ENCODE data around the gene PDE1C.
"Not testable (repeated sequence)": the region's sequence is repeated elsewhere in the genome, so short reads cannot be mapped to it uniquely, and the experiment has no call there.

PDE1C gene
- total RNA-seq, result 0 reads per million in 3 experiments

GRCh38 chr7:32070406-32071360, at the start of gene PDE1C:
Gene PDE1C (minus strand): TSS chr7:32070407.
- no peak for DNase-seq

DNA sequence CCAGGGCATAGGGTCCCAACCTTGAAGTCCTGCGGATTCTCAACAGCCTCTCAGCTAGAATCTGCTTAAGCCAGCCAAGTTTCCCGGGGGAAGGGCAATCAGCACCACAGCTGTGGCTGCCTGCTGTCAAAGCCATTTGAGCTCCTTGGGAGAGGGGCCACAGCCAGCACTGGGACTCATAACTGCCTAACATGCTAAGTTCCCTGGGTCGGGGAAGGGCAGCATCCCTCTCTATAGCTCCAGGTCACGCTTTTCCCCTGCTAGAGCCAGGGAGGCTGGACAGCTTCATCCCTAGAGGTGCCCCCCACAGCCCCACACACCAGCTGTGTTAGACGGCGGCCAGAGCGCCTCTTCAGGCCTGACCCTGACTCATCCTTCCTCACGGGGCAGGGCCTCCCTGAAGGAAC, 49.6 kb upstream of the PDE1C start:
- no peak for DNase-seq

DNA sequence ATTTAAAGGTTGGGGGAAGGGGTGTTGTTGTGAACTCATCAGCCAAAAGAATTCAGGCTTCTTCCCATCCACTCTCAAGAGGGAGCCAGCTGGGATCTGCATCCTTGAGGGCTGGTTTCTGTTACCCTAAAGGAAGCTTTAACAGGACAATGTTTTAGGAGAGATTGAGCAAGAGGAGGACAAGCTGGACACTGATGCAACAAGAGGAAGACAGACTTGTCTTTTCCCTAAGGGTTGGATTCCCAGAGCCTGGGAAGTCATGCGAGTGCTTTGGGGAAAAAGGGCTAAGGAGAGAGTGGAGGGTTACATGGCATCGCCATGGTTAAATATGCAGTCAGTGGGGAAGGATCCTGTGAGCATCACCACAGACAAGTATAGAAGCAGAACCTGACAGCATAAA, 47.6 kb upstream of the PDE1C start:
- no peak for DNase-seq

DNA sequence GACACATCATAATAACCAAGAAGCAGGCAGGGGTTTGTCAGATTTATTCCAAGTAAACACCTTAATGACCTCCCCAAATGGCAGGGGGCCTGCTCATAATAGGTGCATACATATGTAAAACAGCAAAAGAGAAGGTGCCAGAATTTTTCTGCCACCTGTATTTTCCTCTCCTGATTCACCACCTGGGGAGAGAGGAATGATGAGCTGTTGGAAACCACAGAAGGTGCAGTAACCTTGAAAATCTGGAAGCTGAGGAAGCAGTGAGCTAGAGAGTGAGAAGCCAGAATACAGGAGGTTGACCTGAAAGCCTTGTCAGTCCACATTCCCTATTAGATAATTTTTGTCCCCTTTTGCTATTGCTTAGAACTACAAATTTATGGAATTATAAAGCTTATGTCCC, 46.2 kb upstream of the PDE1C start:
- DNase-seq, result no peak

DNA sequence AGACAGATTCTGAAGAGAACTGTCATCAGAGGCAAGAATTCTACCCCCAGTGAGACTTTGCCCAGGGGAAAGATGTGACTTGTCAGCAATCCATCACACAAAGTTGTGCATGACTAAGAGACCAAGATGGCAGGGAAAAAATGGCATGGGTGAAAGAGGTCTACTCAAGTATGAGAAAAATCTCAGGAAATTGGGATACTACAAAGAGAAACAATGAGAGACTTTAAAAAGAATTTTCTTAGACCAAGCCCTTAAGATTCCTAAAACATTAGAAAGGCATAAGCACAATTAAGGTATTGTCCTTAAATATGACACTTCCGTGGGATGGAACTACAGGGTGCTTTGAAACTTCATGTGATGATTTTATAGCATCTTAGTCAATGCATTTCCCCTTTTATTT, 45.6 kb upstream of the PDE1C start:
- no peak for DNase-seq

DNA sequence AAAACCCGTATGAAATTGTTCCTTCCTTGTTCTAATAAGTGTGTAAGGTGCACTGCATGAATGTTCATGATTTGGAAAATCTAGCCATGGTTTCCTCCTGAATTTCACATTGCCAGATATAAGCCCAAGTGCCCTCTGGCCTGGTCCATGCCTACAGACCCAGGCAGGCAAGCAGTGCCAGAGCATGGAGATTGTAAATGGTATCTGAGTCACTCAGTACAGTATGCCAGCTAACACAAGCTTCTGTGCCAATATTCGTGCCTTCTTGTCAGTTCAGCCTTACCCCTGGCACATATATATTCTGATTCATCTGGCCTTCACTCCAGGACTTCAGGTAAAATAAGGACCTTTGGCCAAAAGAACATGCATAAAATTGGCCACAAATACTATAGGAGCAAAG, 38.4 kb upstream of the PDE1C start:
- DNase-seq, result no peak

DNA sequence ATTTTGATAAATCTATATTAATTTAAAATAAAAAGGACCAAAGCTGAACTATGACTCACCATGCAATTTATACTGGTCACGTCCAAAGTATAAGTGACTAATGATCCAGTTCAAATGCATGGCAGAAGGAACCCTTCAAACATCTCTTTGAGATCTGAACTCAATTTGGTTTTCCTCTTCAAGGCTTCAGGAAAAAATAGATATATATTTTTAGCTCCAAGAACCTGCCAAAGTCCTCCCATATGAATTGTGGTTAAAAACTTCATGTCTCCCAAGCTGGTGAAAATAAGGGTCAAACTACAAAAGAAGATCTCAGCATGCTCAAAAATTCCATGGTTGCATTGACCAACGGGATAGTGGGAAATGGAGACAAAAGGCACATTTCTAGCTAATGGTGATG, 34.6 kb upstream of the PDE1C start:
- DNase-seq, result no peak

DNA sequence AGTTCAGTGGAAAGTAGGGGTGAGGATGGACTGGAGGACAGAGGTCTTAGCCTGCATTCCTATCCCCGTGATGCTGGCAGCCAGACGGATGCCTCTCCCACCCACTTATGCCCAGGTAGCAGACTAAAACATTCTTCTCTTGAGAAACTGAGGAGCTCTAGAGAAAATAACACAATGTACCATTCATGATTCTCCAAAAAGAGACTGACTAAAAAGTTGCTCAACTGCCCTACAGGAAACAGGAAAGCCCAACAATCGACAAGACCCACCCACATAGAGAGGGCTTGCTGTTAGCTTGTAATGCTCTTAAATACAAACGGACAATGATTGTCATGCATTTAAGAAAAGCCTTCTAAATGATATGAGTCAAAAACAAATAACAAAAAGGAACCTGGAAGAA, 33.2 kb upstream of the PDE1C start:
- DNase-seq, result no peak

- DNase-seq, result no peak
Measured at GRCh38 chr7:32102432-32102873, 32.2 kb upstream of the PDE1C start.

- no peak for DNase-seq
Measured at GRCh38 chr7:32100407-32100907, 30.2 kb upstream of the PDE1C start.

DNA sequence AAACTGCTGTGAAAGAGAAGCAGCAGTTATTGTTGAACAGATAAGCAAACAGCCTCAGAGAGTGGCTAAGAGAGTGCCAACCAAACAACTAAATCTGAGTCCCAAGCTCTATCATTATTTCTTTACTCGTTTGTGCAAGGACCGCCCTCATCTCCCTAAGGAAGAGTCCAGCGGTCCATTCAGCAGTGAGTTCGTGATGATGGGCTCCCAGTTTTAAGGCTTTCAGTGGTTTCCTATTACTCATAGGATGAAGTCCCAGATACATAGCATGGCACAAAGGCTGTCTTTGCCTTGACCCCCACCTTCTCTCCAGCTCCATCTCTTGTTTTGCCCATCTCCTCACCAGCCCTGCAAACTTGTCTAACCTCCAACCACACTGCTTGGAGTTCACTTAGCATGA, 24.3 kb upstream of the PDE1C start:
- no peak for DNase-seq

GRCh38 chr7:32093415-32094408, 23.5 kb upstream of the PDE1C start:
- no peak for DNase-seq

DNA sequence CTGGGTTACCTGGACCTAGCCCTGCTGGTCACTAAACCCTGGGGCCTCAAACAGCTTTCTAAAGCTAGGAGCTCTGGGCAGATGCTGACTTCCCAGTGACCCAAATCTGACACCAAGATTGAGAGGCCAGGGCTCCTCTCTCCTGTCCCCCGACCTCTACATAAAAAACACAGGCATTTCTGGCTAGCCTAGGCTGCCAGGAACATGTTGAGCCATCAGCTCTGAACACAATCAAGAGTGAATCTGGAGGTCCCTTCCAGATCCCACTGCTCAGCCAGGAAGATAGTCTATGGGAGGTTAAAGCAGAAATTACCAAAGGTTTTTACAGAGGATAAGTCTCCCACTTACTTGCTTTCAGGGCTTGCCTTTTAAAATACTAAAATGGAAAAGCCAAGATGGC, 22.1 kb upstream of the PDE1C start:
- DNase-seq, result no peak

GRCh38 chr7:32091608-32092210, 21.5 kb upstream of the PDE1C start:
- DNase-seq, result no peak

DNA sequence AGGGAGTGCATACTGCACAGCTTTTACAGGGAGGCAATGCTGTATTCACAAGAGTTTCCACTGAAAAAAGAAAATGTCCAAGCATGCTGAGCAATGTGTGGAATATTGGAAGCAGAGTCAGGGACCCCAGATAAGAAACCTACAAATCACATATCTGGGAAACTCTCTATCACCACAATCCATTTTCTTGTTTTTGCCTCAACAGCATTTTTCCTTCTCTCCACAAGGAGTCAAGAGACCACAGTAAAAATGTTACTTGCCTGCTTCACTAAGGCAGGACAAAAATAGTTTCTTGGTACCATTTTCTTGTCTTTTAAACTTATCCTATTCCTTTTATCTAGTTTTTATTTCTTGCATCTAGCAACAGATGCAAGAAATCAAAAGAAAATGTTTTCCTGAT, 19.5 kb upstream of the PDE1C start:
- DNase-seq, result no peak

GRCh38 chr7:32089256-32089655, 19.0 kb upstream of the PDE1C start:
- no peak for DNase-seq

GRCh38 chr7:32088451-32088881, 18.3 kb upstream of the PDE1C start:
- DNase-seq, result no peak

- no peak for DNase-seq
Measured at GRCh38 chr7:32079510-32079909, 9.3 kb upstream of the PDE1C start.

- no peak for DNase-seq
Measured at GRCh38 chr7:32078824-32079223, 8.6 kb upstream of the PDE1C start.

DNA sequence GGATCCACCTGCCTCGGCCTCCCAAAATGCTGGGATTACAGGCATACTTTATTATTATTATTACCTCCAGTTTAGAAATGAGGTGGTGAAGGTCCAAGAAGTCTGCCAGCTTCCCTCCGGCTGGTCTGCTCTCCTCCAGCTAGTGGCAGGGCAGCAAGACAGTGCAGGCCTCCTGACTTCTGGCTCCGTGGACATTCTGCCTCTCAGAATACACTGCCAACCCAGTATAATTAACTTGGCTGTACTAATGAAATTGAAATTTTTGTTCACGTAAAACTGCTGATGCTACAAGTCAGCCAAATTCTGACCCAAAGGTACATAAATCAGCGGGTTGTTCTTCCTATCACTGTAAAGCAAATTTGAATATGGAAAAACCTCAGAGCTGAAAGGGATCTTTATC, 7.6 kb upstream of the PDE1C start:
- no peak for DNase-seq

- not testable (repeated sequence) for DNase-seq
Measured at GRCh38 chr7:32076802-32077201, 6.6 kb upstream of the PDE1C start.

GRCh38 chr7:32075612-32076011, 5.4 kb upstream of the PDE1C start:
- no peak for DNase-seq

Measured in central memory CD4-positive, alpha-beta T cell (primary cell).